CD4-positive, CD25-positive, alpha-beta regulatory T cell (primary cell): ENCODE measurements around the gene ASB6. TPM values are rescaled to one million over a fixed set of nuclear protein-coding genes. Genes with fewer than 3 reads are reported as not detected.

Experiments used
- ATAC-seq, 2 donors: fragments of 150-1000 bp; cut with Tn5 transposase; one replicate each; pipeline ENCODE4 v1.10.0; 2021; ENCODE audit warnings: low read depth in 2 of 2, moderate number of reproducible peaks in 2 of 2, moderate library complexity in 1 of 2
- DNase-seq, 3 donors: peaks; one replicate each; pipeline versions ENCODE4 v3.0.0 to v3.0.0-alpha.2; 2012 to 2022; ENCODE audit warnings: mixed read lengths in 1 of 3
- H3K27ac ChIP-seq: one replicate; pipeline ENCODE4 v1.7.0; 2013; ENCODE audit warnings: mild to moderate bottlenecking, low read length; ENCODE audit not compliant: insufficient read depth, poor library complexity, severe bottlenecking
- H3K27me3 ChIP-seq: one replicate; pipeline ENCODE4 v1.7.0; 2013; ENCODE audit warnings: low read length; ENCODE audit not compliant: control insufficient read depth, insufficient read depth
- H3K36me3 ChIP-seq: one replicate; pipeline ENCODE4 v1.7.0; 2013; ENCODE audit warnings: mild to moderate bottlenecking, low read length, moderate library complexity; ENCODE audit not compliant: control insufficient read depth, insufficient read depth
- H3K4me1 ChIP-seq: 2 replicates; pipeline ENCODE4 v1.7.0; 2013; ENCODE audit warnings: mild to moderate bottlenecking, low read length; ENCODE audit not compliant: insufficient read depth, control insufficient read depth, poor library complexity, severe bottlenecking
- H3K4me3 ChIP-seq: one replicate; pipeline ENCODE4 v1.7.0; 2013; ENCODE audit warnings: low read depth, mild to moderate bottlenecking, low read length, moderate library complexity
- H3K9me3 ChIP-seq, 2 experiments: 1 replicate in 1 of 2; 2 replicates in 1 of 2; pipeline ENCODE4 v1.7.0; 2013; ENCODE audit warnings: low read length in 2 of 2, mild to moderate bottlenecking in 1 of 2, moderate library complexity in 1 of 2; ENCODE audit not compliant: control insufficient read depth in 2 of 2
- H3K27ac Mint-ChIP-seq, 3 donors: one replicate each; pipeline ENCODE4 v1.8.0; 2020 to 2022; ENCODE audit warnings: mild to moderate bottlenecking in 3 of 3, mixed read lengths in 3 of 3, moderate library complexity in 2 of 3
- H3K27me3 Mint-ChIP-seq: one replicate; pipeline ENCODE4 v1.8.0; 2022; ENCODE audit warnings: mild to moderate bottlenecking, mixed read lengths
- H3K36me3 Mint-ChIP-seq: one replicate; pipeline ENCODE4 v1.8.0; 2020; ENCODE audit warnings: mixed read lengths
- H3K4me1 Mint-ChIP-seq, 4 donors: one replicate each; pipeline ENCODE4 v1.8.0; 2020 to 2022; ENCODE audit warnings: mixed read lengths in 4 of 4, mild to moderate bottlenecking in 1 of 4
- H3K4me3 Mint-ChIP-seq, 4 donors: one replicate each; pipeline ENCODE4 v1.8.0; 2020 to 2022; ENCODE audit warnings: mild to moderate bottlenecking in 4 of 4, mixed read lengths in 4 of 4, moderate library complexity in 3 of 4
- H3K9me3 Mint-ChIP-seq, 7 donors: one replicate each; pipeline ENCODE4 v1.8.0; 2020 to 2022; ENCODE audit warnings: mixed read lengths in 7 of 7, mild to moderate bottlenecking in 3 of 7, moderate library complexity in 2 of 7
- polyA plus RNA-seq, 4 donors: library from polyadenylated mRNA; unstranded; fragments of 300-500 nt; fragmentation: Illumina TruSeq; gene quantifications; one replicate each; pipeline ENCODE4 v1.2.3, GENCODE V29; 2021
- total RNA-seq: library from RNA; stranded (reverse); gene quantifications from one replicate; pipeline ENCODE4 v1.2.3, GENCODE V29; 2022

The ASB6 gene
- total and polyA plus RNA-seq, 5 donors from 2014 or later = 21.7 to 27.8 (median 24.0) TPM

DNA sequence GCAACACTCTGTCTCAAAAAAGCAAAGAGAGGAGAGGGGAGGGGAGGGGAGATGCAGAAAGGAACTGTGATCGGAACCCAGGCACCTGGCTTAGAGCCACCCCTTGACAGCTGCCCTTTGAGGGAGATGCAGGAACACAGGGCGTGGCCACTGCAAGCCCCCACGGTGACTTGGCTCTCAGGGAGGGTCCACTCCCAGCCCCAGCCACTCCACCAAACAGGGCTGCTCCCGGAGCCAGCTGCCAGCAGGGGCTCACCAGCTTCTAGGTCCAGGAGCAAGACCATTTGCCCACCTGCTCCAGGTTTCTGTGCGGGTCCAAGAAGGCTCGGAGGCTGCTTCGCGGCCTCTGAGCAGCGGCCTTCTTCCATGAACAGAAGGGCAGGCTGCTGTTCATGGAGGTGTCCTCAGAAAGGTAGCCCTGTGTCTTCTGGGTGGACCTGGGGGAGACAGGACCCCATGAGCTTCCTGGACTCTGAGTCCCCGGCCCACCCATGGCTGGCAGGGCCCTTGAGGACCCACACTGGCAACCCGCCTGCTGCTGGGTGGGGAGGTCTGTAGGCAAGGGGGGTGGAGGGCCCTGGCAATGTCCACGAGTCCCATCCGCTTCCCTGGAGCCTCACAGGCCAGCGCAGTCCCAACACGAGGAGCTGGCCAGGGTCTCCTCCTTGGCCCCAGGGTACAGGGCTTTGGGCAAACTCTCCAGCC is 29.0 kb downstream of the ASB6 start:
- DNase-seq = no peak
- H3K27ac Mint-ChIP-seq = no peak overlapping the region

GRCh38 chr9:129612123-129612522 is 29.8 kb downstream of the ASB6 start:
- Histone ChIP-seq H3K4me1 (peaks cover 22% of the 10 kb centered on the region), H3K4me3 (no peak overlapping the region), H3K27ac (no peak overlapping the region), H3K27me3 (no peaks in the 10 kb centered on the region), H3K36me3 (no peaks in the 10 kb centered on the region), H3K9me3 (no peaks in the 10 kb centered on the region)
- Mint-ChIP-seq H3K36me3 (no peaks in the 10 kb centered on the region), H3K27ac (no peak overlapping the region), H3K4me1 (peaks cover 0 to 28% (median 12%) of the 10 kb centered on the region in 4 donors), H3K9me3 (no peaks in the 10 kb centered on the region), H3K27me3 (peaks cover 13% of the 10 kb centered on the region), H3K4me3 (peak overlapping the region in 2 of 4 donors; percentile 47 to 61)
- ATAC-seq (no peak), DNase-seq (no peak)

More for the DNA sequence above, 29.0 kb downstream of the ASB6 start:
- peaks cover 22% of the 10 kb centered on the region for H3K27me3 Mint-ChIP-seq
- no peak overlapping the region for H3K27ac ChIP-seq
- H3K27me3 ChIP-seq = no peaks in the 10 kb centered on the region
- H3K36me3 ChIP-seq = no peaks in the 10 kb centered on the region
- H3K4me1 ChIP-seq = peaks cover 15% of the 10 kb centered on the region
- H3K4me3 ChIP-seq = no peak overlapping the region
- H3K9me3 ChIP-seq = no peaks in the 10 kb centered on the region
- H3K9me3 Mint-ChIP-seq = no peaks in the 10 kb centered on the region
- H3K36me3 Mint-ChIP-seq = no peaks in the 10 kb centered on the region
- H3K4me3 Mint-ChIP-seq = no peak overlapping the region
- ATAC-seq = no peak
- H3K4me1 Mint-ChIP-seq = peaks cover 0 to 22% (median 6%) of the 10 kb centered on the region in 4 donors

DNA sequence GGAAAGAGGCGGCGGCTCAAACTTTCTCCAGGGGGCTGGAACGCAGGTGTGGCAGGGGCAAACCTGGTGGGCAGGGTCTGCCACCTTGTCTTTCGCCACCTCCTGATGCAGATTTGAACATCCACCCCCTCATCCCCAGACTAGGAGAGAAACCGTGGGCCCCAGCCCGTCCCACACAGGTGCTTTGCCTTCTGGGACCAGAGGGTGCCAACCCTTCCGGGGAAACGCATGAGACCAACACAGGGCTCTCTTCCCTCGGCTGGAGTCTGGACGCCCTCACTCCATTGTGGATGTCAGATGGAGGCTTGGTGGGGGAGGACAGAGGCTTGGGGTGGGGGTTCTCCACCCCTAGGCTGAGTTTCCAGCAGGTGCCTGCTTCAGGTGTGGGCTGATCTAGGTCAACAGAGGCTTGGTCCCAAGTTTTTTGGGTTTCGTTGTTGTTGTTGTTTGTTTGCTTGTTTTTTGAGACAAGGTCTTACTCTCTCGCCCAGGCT is 30.6 kb downstream of the ASB6 start:
- peak overlapping the region in 1 of 3 donors; percentile 71 for H3K27ac Mint-ChIP-seq
- no peak for ATAC-seq
- peaks cover 0 to 31% (median 14%) of the 10 kb centered on the region in 4 donors for H3K4me1 Mint-ChIP-seq
- Histone ChIP-seq H3K27ac (no peak overlapping the region), H3K4me1 (peaks cover 22% of the 10 kb centered on the region), H3K9me3 (no peaks in the 10 kb centered on the region), H3K27me3 (no peaks in the 10 kb centered on the region), H3K36me3 (no peaks in the 10 kb centered on the region), H3K4me3 (no peak overlapping the region)
- no peaks in the 10 kb centered on the region for H3K9me3 Mint-ChIP-seq
- H3K4me3 Mint-ChIP-seq = peak overlapping the region in 3 of 4 donors; percentile 79 to 90 (median 83)
- no peak for DNase-seq
- H3K36me3 Mint-ChIP-seq = no peaks in the 10 kb centered on the region
- H3K27me3 Mint-ChIP-seq = peaks cover 7% of the 10 kb centered on the region

DNA sequence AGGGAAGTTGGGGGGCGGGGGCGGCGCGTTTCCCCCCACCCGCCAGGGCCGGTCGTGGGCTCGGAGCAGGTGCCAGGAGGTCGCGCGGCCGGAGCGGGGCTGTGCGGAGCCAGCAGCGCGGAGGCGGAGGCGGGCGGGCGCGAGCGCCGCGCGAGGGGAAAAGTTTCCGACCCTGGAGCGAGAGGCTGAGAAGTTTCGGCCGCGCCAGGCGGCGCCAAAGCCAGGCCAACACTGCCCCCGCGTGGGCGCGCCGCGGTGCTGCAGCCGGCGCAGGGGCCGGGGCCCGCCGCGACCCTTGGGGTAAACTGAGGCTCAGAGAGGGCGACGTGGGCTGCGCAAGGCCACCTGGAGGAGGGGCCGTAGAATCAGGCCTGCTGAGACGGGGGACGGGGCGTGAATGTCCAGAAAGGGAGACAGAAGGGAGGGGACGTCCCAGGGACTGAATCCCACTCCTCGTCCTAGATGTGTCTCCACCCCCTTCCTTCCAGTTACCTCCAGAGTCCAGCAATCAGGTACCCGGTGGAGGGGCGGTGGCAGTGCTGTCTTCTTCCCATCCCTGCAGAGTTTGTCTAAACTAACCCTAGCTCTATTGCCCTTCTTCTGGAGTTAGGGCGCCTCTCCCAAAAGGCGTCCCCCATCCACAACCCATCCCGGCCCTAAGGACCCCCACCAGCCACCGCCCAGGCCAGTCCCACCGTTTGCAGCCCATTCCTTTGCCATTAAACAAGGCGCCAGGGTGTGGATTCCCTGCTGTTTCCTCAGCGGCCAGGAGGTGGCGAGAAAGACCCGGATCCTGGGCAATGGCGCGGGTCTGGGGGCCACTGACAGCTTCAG is 31.3 kb downstream of the ASB6 start:
- peak overlapping the region; percentile 51 for H3K4me3 ChIP-seq
- Mint-ChIP-seq H3K4me1 (peaks cover 0 to 36% (median 14%) of the 10 kb centered on the region in 4 donors), H3K36me3 (no peaks in the 10 kb centered on the region), H3K27ac (peak overlapping the region in 1 of 3 donors; percentile 71), H3K27me3 (peaks cover 6% of the 10 kb centered on the region), H3K4me3 (peak overlapping the region; percentile 77 to 90 (median 81)), H3K9me3 (no peaks in the 10 kb centered on the region)
- no peaks in the 10 kb centered on the region for H3K9me3 ChIP-seq
- DNase-seq = peak; percentile 57 to 73 (median 64)
- peak overlapping the region; percentile 63 for H3K27ac ChIP-seq
- peaks cover 22% of the 10 kb centered on the region for H3K4me1 ChIP-seq
- H3K36me3 ChIP-seq = no peaks in the 10 kb centered on the region
- peak; percentile 70 to 73 for ATAC-seq
- H3K27me3 ChIP-seq = no peaks in the 10 kb centered on the region

- no peaks in the 10 kb centered on the region for H3K9me3 ChIP-seq
- no peak overlapping the region for H3K4me3 ChIP-seq
- Mint-ChIP-seq H3K36me3 (no peaks in the 10 kb centered on the region), H3K4me3 (peak overlapping the region in 3 of 4 donors; percentile 55 to 93 (median 79)), H3K9me3 (no peaks in the 10 kb centered on the region), H3K27ac (peak overlapping the region in 1 of 3 donors; percentile 75), H3K4me1 (peaks cover 0 to 38% (median 14%) of the 10 kb centered on the region in 4 donors), H3K27me3 (peaks cover 6% of the 10 kb centered on the region)
- peaks cover 22% of the 10 kb centered on the region for H3K4me1 ChIP-seq
- no peaks in the 10 kb centered on the region for H3K36me3 ChIP-seq
- DNase-seq (no peak), ATAC-seq (peak in 1 of 2 donors; percentile 2)
- H3K27ac ChIP-seq = peak overlapping the region; percentile 63
- H3K27me3 ChIP-seq = no peaks in the 10 kb centered on the region
Measured at GRCh38 chr9:129610213-129610472, 31.8 kb downstream of the ASB6 start.

DNA sequence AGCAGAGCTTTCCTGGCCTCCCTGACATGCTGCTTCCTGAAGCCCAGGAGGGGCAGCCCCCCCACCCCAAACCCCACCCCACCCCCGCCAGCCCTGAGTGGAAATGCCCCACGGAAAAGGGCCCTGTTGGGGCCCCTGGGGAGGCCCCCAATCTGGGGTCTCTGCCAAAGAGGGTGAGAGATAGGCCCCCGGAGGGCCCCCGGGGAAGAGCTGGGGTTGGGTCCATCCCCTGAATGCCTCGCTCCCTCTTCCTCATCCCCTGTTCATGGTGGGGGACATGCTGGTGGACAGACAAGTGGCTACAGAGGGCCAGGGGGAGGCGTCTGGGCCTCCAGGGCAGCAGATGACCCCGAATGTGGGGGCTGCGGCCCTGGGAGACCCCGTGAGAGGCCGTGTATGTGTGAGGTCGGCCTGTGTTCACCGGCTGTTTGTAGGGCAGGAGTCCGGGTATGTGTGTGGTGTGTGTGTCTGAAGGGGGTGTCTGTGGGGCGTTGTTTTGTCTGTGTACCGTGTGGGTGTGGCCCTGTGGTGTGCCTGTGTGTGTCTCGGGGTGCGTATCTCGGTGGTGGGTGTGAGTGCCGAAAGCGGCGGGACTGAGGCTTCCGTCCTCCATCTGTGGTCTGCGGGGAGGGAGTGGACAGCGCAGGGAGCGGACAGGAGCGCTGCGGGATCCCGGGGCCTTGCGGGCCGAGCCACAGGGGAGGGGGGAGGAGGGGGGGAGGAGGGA is 32.3 kb downstream of the ASB6 start:
- peaks cover 0 to 42% (median 16%) of the 10 kb centered on the region in 4 donors for H3K4me1 Mint-ChIP-seq
- no peak overlapping the region for H3K4me3 ChIP-seq
- H3K27me3 Mint-ChIP-seq = peaks cover 6% of the 10 kb centered on the region
- H3K36me3 Mint-ChIP-seq = no peaks in the 10 kb centered on the region
- H3K27ac ChIP-seq = peak overlapping the region; percentile 67
- peaks cover 22% of the 10 kb centered on the region for H3K4me1 ChIP-seq
- ATAC-seq = peak; percentile 63 to 75
- H3K27me3 ChIP-seq = no peaks in the 10 kb centered on the region
- DNase-seq = peak; percentile 60 to 78 (median 62)
- H3K27ac Mint-ChIP-seq = peak overlapping the region; percentile 75 to 100 (median 98)
- no peaks in the 10 kb centered on the region for H3K9me3 ChIP-seq
- H3K4me3 Mint-ChIP-seq = peak overlapping the region; percentile 93 to 96 (median 94)
- no peaks in the 10 kb centered on the region for H3K36me3 ChIP-seq
- no peaks in the 10 kb centered on the region for H3K9me3 Mint-ChIP-seq
